ENCODE data around the gene ACTR5. TPM values are rescaled to one million over a fixed set of nuclear protein-coding genes. Genes with fewer than 3 reads are reported as not detected.

The ACTR5 gene
- total and polyA plus RNA-seq, 2 of the 13 experiments (the other 11 are each of a cell fraction or from before 2014, with no cell fraction given) = 19.5 to 20.5 TPM

DNA sequence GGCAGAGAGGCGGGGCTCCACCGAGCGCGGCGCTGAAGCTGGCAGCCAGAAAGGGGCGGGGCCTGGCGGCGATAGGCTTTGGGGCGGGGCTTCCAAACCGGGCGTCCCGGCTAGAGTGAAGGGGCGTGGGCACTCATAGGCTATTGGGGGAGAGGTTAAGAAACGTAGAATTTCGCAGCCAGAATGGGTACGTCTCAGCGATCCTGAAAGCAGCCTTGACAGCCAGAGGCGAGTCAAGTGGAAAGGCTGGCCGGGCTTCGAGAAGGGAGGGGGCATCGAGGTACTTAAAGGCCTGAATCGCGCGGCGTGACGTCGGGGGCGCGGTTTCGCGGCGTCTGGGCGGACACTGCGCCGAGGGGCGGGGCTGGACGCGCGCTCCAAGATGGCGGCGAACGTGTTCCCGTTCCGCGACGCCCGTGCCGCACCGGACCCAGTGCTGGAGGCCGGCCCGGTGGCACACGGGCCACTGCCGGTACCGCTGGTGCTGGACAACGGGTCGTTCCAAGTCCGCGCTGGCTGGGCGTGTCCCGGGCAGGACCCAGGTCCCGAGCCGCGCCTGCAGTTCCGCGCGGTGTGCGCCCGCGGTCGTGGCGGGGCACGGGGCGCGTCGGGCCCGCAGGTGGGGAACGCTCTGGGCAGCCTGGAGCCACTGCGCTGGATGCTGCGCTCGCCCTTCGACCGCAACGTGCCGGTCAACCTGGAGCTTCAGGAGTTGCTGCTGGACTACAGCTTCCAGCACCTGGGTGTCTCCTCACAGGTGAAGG lies at the start of gene ACTR5 (continued):
- TF ChIP-seq KLF15 (CRISPR knock-in tag; IDR thresholded peaks at IDR 0.05; ENCODE audit: borderline replicate concordance) = peak; percentile 62; the same call in 1 of the 2 replicates
- TF ChIP-seq HMG20B (CRISPR knock-in tag; conservative IDR thresholded peaks at IDR 0.05) = no peak
- TF ChIP-seq ZNF343 (CRISPR knock-in tag; IDR thresholded peaks at IDR 0.05) = peak; percentile 93; the same call in 1 of the 2 replicates
- no peak for TF ChIP-seq ZSCAN22 (CRISPR knock-in tag; IDR thresholded peaks at IDR 0.05)
- peak; percentile 94; the same call in 1 of the 2 replicates for TF ChIP-seq ZNF10 (CRISPR knock-in tag; IDR thresholded peaks at IDR 0.05; ENCODE audit: borderline replicate concordance, low read depth)
- peak; percentile 83 for TF ChIP-seq THAP11 (CRISPR knock-in tag; IDR thresholded peaks at IDR 0.05)
- TF ChIP-seq NFKBIZ (CRISPR knock-in tag; IDR thresholded peaks at IDR 0.05) = no peak; the same call in 1 of the 2 replicates
- TF ChIP-seq KAT8 (CRISPR knock-in tag; IDR thresholded peaks at IDR 0.05) = peak; percentile 80
- peak; percentile 74 for TF ChIP-seq HNRNPK (IDR thresholded peaks at IDR 0.05; ENCODE audit: low read depth, low read length, poor library complexity, severe bottlenecking)
- no peak for TF ChIP-seq TCF7 (IDR thresholded peaks at IDR 0.05; ENCODE audit: low read depth)
- TF ChIP-seq ZNF274 (CRISPR knock-in tag; IDR thresholded peaks at IDR 0.05) = peak; percentile 97
- peak; percentile 82 for TF ChIP-seq GATAD1 (CRISPR knock-in tag; IDR thresholded peaks at IDR 0.05)
- TF ChIP-seq ZNF576 (CRISPR knock-in tag; IDR thresholded peaks at IDR 0.05) = no peak; the same call in none of the 2 replicates
- TF ChIP-seq REL (CRISPR knock-in tag; conservative IDR thresholded peaks at IDR 0.05) = 0 out of 2 replicates have a peak, but pooled peaks have one; percentile 29
- TF ChIP-seq ZNF329 (CRISPR knock-in tag; IDR thresholded peaks at IDR 0.05; ENCODE audit: low read depth) = no peak; the same call in 1 of the 2 replicates
- TF ChIP-seq NCOA1 (CRISPR knock-in tag; IDR thresholded peaks at IDR 0.05) = no peak
- TF ChIP-seq MED13 (CRISPR knock-in tag; IDR thresholded peaks at IDR 0.05) = peak; percentile 91
- peak; percentile 97 for TF ChIP-seq ZBTB38 (CRISPR knock-in tag; IDR thresholded peaks at IDR 0.05)
- peak; percentile 89; the same call in 1 of the 2 replicates for TF ChIP-seq ZNF558 (CRISPR knock-in tag; IDR thresholded peaks at IDR 0.05; ENCODE audit: borderline replicate concordance)
- TF ChIP-seq, protein P1, sequence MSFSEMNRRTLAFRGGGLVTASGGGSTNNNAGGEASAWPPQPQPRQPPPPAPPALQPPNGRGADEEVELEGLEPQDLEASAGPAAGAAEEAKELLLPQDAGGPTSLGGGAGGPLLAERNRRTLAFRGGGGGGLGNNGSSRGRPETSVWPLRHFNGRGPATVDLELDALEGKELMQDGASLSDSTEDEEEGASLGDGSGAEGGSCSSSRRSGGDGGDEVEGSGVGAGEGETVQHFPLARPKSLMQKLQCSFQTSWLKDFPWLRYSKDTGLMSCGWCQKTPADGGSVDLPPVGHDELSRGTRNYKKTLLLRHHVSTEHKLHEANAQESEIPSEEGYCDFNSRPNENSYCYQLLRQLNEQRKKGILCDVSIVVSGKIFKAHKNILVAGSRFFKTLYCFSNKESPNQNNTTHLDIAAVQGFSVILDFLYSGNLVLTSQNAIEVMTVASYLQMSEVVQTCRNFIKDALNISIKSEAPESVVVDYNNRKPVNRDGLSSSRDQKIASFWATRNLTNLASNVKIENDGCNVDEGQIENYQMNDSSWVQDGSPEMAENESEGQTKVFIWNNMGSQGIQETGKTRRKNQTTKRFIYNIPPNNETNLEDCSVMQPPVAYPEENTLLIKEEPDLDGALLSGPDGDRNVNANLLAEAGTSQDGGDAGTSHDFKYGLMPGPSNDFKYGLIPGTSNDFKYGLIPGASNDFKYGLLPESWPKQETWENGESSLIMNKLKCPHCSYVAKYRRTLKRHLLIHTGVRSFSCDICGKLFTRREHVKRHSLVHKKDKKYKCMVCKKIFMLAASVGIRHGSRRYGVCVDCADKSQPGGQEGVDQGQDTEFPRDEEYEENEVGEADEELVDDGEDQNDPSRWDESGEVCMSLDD (CRISPR knock-in tag; IDR thresholded peaks at IDR 0.05; ENCODE audit: borderline replicate concordance) = peak; percentile 79
- no peak for TF ChIP-seq NFRKB (IDR thresholded peaks at IDR 0.05)
- peak; percentile 97; the same call in 1 of the 2 replicates for TF ChIP-seq SMAD1 (CRISPR knock-in tag; IDR thresholded peaks at IDR 0.05; ENCODE audit: borderline replicate concordance, low read depth)
- peak; percentile 99 for TF ChIP-seq ZNF619 (CRISPR knock-in tag; IDR thresholded peaks at IDR 0.05)
- no peak for TF ChIP-seq FLYWCH1 (CRISPR knock-in tag; IDR thresholded peaks at IDR 0.05)
- TF ChIP-seq SATB2 (CRISPR knock-in tag; IDR thresholded peaks at IDR 0.05) = 0 out of 2 replicates have a peak, but pooled peaks have one; percentile 27
- TF ChIP-seq, protein P2, sequence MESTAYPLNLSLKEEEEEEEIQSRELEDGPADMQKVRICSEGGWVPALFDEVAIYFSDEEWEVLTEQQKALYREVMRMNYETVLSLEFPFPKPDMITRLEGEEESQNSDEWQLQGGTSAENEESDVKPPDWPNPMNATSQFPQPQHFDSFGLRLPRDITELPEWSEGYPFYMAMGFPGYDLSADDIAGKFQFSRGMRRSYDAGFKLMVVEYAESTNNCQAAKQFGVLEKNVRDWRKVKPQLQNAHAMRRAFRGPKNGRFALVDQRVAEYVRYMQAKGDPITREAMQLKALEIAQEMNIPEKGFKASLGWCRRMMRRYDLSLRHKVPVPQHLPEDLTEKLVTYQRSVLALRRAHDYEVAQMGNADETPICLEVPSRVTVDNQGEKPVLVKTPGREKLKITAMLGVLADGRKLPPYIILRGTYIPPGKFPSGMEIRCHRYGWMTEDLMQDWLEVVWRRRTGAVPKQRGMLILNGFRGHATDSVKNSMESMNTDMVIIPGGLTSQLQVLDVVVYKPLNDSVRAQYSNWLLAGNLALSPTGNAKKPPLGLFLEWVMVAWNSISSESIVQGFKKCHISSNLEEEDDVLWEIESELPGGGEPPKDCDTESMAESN (CRISPR knock-in tag; conservative IDR thresholded peaks at IDR 0.05) = peak; percentile 99
- TF ChIP-seq PHF8 (CRISPR knock-in tag; IDR thresholded peaks at IDR 0.05) = peak; percentile 99
